Effector CD4-positive, alpha-beta T cell (primary cell): ENCODE data around the gene ANK3.
"Not testable (repeated sequence)": the region's sequence is repeated elsewhere in the genome, so short reads cannot be mapped to it uniquely, and the experiment has no call there.

ENCODE experiments used
- DNase-seq: peaks from one replicate; pipeline ENCODE4 v3.0.0-alpha.2; 2020

ANK3 gene

DNA sequence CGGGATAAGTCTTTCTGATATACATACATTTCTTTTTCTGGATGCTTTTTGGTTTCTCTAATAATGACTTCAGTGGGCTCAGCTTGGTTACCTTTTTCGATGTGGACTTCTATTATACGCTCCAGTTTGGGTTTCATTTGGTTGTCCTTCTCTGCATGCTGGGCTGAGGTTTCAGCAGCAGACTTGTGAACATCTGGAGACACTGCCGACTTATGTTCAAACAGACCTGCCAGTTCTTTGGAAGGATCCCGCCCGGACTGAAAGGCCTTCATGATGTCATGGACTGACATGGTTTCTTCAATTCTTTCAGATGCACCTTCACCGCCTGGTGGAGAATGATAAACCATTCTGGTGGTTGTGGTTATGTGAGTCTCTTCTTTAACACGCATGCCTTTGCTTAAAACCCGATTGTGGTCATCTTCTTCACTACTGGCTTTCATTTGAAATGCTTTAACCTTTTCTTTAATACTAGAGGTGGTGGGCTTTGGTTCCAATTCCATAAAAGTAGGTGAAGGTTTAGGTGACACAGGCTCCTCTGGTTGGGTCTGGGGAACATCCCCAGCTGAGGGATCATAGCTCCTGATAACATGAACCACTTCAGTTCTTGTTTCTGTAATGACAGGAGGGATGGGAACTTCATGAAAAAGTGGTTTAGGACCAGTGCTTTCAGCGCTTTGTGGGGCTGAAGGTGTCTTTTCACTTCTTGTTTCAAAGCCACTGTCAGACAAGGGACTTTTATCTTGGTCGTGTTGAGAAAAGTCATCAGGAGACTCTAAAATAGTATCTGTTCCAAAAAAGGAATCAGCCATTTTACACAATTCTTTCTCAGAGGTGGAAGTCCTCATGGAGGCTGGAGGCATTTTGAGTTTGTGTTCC, 315.7 kb downstream of the ANK3 start:
- DNase-seq: no peak

DNA sequence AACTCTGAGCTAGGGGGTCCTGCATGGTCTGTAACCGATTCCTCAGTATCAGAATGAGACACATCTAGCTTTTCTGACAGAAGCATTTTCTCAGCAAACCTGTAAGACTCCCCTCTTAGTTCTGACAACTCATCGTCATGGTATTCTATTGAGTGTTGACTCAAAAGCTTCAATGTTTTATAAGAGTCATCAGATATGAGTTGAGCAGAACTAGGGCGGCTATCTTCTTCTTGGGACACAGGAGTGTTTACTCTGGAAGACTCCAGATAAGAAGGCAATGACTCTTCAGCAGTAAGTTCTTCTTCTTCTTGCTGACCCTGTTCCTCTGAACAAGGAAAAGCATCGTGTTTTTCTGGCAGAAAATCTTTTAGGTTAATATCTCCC, 316.3 kb downstream of the ANK3 start:
- DNase-seq: no peak

DNA sequence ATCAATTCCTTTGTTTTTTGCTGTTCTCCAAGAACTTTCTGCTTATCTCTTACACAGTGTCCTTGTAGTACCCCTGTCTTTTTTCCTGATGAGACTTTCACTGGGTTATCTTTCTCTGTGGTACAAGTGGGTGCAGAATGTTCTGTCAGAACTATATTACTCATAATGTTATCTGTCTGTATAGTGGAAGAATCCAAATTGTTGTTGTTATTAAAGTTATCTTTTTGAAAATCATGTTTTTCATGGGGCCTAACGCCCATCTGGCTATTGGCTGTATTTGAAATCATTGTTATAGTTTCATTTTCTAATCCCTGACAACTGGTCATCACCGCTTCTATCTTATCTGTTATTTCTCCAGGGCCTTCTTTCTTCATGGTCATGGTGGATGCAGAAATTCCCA, 320.4 kb downstream of the ANK3 start:
- DNase-seq: no peak

DNA sequence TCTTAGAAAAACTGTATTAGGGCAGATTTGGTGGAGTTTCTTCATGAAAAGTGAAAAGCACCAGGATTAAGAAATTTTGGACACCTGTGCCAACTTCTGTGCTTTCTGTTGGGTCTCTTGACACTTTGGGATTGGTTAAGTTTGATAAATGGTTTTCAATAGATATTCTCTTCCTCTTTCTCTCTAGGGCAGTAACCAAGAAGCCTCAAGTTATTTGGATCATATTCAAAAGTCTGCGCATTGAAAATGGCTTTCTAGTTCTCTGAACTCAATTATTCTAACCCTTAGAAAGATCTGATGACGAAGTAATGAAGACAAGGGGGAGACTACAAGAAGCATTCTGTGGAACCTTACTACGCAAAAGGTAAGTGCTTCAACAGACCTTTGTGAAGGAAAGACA, 339.3 kb downstream of the ANK3 start:
- DNase-seq: no peak

DNA sequence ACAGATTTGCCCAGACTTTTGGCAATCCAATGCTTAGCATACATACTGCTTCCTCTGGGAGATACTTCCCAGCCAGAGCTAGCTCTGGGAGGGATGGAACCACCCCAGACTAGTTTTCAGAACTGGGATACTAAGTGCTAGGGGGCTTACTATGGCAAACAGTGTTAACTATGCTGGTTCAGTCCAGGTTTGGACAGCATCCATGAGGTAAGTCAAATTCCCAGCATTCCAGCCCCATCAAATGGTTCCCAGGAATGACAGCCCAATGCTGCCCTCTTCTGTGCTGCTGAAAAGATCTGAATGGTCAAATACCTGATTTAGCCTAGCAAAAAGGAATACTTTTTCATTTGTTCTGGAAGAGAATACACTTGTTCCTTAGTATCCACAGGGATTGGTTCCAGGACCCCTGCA, 341.6 kb downstream of the ANK3 start:
- DNase-seq: no peak

DNA sequence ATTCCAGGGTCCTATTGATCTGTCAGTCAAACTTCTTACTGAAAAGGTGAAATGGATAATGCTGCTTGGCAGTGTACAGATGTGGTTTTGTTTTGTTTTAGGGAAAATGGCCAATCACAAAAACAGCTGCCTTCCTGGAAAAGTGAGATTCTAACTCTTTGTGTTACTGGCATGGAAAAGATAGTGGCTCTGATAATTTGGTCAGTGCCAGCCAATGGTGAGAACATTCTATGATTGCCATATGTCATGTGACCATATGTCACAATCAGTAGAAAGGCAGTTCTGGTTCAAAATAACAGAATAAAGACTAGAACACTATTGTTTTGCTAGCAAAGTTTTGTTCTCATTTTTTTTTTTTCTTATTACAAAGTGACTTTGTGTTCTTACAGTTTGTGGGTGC, 344.1 kb downstream of the ANK3 start:
- DNase-seq: no peak

DNA sequence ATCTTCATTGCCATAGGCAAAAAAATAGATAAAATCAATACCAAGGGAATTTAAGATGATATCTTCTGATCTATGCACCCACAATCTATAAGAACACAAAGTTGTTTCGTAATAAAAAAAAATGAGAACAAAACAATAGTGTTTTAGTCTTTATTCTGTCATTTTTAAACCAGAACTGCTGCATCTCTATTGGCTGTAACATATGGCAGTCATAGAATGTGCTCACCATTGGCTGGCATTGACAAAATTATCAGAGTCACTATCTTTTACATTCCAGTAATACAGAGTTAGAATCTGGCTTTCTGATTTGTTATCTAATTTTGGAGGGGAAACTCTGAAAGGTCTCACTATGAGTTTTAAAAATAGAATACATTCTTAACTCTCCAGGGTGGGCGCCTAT, 344.7 kb downstream of the ANK3 start:
- no peak for DNase-seq

DNA sequence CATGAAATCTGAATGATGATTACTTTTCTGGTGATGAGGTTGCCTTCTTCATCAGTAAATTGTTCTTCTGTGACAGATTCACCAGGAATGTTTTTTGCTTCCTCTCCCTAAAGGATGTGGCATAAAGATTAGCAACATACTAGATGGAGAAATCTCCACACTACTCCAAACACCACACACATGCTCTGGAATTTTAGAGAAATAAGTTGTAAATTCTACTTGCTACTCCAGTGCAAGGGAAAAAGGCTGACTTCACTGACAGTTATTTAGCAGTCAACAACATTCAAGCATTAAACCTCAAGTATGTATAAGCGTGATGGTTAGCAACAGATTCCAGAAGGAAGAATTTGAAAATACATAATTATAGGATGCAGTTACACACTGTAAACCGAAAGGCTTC, 345.4 kb downstream of the ANK3 start:
- no peak for DNase-seq

DNA sequence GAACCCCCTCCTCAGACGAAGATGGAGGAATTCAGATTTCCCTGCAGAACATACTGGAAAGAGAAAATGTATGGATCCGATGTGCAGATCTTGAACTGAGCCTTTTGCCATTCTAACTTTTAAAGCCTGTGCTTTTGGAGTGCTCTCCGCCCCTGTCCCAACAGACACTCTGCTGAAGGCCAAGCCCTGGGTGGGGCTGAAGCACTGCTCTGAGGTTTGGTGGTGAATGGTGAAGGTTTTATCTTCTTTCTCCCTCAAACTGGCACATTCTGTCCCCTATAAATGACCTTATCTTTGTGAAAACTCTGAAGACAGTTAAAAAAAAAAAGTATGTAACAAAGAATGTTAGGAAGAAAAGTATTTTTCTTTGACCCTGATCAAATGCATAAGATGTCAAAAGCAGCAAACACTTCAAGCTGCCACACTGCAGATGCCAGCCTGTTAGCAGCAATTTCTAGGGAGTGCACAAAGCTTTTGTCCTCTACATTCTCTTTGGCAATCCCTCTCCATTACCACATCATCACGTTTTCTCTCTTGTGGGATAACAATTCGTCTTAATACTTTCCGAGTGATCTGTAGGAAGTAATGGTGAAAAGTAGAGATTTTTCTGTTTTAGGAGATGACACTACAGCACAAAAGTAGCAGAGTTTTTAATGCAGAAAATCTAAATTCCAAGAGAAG, 346.0 kb downstream of the ANK3 start:
- DNase-seq: no peak

DNA sequence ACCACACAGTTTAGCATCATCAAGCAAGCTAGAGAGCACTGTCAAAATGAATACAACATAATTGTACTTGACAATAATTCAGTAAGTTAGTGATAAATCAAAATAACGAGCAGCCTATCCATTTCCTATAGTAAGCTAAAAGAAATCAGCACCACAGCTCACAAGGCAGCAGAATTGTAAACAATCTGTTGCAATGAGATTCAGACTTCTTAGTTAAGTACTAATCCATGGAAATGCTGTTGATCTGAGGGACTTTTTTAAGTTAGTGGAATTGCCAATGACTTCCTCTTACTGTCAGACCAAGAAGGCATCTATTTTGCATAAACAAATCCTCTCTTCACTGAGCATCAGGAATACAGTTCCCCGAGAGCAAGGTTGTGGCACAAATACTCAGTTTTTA, 346.8 kb downstream of the ANK3 start:
- DNase-seq: no peak

DNA sequence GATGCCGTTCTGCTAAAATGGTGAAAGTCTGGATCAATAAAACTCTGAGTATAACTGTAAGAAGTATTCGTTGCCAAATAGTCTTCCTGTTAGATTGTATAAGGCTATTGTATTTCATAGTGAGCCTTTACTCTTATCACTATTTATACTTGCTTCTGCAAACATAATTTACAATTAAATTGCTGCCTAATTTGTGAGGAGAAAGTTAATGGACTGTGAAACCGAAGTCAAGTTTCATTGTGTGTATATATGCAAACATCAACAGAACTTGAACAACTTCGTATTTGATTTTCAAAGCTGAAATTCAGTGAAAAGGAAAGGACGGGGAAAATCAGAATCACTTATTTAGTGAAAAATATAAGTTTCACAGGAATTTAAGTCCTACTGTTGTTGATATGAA, 347.4 kb downstream of the ANK3 start:
- DNase-seq: no peak

DNA sequence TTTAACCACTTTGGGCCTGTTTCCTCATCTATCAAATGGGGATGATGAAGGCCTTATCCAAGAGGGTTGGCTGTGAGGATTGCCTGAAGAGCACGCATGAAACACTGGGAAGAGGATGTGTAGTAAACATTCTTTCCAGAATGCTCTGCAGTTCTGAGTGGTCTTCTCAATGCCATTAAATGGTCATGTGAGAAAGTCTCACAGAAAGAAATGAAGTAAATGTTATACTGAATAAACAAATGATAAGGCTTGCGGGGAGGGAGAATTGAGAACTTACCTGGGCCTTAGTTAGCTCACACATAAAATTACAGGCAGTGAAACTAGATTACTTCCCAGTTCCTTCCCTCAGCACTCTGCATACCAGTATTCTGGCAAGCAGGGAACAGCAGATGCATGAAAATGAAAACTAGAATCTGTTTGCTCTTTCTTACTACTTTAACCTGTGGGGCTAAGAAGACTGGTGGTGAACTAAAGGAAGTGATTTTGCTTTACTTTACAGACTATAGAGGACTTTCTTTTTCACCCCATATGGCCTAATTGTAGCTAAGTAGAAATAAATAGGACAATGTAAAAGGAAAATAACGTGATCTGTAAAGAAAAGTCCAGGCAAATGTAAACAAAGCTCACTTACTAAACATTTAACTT, 348.1 kb downstream of the ANK3 start:
- no peak for DNase-seq

DNA sequence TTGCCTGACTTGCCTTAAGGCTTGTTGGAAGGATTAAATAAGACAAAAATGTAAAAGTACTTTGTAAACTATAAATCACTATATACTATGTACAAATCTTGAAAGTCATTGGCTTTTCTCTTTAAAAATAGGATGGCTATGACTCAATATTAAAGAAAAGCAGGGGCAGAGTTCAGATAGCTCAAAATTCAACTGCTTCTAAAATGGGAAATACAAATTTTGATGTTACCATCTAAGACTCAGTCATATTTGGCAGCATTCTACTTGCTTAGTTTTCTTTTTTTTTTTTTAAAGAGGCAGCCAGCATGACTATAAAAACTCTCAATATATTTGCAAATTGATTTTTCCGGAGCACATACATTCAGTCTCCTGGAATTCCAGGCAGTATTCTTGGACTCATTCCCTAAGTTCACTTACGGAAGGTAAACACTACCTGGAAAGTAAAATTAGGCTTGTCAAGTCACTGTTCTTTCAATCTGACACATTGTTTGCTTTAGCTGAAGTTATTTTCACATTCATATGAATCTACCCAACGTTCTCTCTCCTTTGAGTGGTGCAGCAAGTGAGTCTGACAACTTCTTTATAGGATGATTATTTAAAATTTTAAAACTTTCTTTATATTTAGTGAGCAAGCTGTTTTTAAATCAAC, 349.5 kb downstream of the ANK3 start:
- no peak for DNase-seq

DNA sequence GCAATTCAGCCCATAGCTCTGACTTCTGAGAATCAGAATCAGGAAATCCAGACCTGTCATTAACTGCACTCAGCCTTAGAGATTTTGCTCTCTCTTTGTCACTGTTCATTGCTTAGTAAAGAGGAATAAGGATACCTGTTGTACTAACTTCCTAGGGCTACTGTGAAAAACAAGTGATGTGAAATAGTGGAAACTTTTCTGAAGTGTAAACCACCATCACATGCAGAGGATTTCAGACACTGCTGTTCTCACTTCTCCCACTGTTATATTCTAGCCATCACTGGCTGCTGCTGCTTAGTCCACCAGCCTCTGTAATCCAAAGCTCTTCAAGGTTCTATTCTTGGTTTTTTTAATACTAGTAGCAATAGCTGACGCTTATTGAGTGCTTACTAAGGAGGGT, 353.7 kb downstream of the ANK3 start:
- no peak for DNase-seq

DNA sequence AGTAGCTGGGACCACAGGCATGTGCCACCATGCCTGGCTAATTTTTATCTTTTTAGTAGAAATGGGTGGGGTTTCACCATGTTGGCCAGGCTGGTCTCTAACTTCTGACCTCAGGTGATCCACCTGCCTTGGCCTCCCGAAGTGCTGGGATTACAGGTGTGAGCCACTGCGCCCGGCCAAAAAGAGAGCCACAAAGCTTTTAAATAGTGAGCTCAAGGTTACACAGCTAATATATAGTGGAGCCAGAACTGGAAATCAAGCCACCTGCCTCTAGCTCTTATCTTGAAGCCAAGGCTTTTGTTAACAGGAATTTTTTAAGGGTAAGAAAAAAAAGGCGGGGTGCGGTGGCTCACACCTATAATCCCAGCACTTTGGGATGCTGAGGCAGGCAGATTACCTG, 354.3 kb downstream of the ANK3 start:
- DNase-seq: not testable (repeated sequence)

DNA sequence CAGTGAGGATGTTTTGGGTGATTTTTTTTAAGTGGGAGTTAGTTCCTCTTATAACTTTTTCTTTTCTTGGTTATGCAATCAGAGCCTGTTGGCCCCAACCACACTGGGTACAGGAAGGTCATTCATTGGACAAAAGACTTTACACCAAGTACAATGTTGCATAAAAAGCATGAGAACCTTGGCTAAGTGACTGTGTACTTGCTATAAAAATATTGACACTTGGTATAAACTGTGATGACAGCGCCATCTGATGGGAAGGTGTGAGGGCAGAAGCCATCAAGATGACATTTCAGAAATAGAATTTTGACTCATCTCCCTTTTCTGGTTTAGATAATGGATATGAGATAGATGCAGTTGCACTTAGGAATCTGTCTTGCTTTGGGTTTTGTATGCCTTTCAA, 357.0 kb downstream of the ANK3 start:
- DNase-seq: peak; percentile 3

DNA sequence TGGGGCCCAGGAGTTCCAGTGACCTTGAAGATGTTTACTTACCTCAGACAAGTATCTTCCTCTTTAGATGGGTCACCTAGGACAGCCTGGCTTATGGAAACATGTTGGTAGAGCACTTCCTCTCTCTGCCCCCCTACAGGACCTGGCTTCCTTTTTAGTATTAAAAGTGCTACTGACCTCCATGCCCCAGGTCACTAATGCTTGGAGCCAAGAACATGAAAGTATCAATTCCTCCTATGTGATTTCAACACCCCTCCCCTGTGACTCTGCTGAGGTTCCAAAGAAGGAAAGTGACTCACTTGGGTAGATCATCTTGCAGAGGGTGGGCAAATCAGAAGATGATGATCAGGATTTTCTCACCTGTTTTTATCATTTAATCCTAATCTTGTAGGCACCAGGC, 358.0 kb downstream of the ANK3 start:
- no peak for DNase-seq

DNA sequence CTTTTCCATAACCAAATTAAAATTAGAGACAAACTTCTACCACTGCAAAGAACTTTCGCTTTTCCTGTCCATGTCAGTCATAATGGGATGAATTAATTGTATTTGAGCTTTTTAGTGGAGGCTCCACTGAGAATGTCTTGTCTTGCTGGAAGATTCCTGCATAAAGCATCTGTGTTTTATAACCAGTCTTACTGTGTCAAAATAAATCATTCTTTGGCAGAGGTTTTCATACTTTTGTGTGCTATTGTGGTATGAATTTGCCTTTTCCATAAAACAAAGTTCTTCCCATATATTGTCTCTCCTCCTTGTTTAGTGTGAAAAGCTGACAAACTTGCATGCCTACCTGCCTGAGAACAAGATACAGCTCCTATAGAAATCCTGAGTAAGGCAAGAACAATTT, 358.5 kb downstream of the ANK3 start:
- no peak for DNase-seq

DNA sequence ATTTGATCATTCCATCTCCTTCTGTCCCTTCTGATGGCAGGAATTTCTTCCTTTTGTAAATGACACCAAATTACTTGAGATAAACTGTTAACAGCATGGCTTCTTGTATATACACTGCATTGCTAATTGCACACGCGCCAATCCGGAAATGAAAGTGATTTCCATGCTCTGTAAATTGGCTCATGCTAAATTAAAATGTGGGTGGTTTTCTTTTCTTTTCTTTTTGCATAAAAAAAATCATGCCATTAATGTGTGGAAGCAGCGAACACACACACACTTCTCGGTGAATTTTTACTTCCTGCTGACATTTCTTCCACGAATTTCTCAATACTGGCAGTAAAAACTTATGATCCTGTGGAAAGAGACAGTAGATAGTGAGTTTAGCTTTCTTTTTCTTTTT, 360.2 kb downstream of the ANK3 start:
- DNase-seq: no peak

DNA sequence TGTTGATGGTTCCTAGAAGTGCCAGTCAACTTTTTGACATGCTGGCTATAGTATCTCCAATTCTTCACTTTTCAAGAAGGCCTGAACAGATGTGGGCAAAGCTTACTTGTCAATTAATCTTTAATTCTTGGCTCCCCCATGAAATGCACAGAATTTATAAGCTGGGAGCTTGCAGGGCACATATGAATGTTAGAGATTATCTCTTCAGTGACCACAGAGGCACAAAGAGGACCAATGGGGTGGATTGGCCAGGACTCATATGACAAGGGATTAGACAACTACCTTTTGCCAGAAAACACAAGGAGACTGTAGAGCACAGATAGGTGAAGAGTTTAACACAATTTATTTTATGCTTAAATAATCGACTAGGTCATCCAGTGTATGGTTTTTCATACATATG, 361.6 kb downstream of the ANK3 start:
- DNase-seq: no peak

DNA sequence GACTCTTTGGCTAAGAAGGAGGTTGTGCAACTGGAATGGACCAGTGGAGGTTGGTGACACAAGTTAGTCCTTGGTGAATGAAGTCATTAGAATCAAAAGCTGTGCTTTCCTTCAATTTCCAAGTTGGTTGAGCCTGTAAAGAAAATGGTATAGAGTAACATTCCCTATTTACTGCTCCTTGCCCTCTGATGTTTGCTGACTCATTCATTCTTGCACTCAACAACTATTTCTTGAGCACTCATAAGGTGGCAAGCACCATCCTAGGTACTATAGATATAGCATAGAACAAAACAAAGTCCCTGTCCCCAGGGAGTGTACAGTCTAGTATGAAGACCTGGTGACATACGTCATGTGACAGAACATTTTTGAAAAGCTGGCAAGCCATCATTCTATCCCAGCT, 364.4 kb downstream of the ANK3 start:
- DNase-seq: no peak

DNA sequence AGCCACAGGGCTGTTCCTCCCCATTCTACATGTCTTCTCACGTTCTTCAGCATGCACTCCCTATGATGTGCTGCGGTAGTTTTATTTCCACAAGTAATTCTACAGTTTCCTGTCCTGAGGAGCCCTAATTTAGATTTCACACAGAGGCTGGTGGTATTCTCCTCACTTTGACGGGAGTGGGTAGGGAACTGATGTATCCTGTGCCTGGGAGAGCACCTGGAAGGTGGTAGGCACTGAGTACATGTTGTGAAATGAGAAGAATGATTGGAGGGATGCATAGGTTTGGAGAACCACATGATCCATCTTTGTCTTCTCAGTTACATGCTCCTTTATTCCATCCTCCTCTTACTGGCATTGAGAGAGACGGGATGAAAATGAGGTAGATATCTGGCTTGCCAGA, 365.2 kb downstream of the ANK3 start:
- no peak for DNase-seq

DNA sequence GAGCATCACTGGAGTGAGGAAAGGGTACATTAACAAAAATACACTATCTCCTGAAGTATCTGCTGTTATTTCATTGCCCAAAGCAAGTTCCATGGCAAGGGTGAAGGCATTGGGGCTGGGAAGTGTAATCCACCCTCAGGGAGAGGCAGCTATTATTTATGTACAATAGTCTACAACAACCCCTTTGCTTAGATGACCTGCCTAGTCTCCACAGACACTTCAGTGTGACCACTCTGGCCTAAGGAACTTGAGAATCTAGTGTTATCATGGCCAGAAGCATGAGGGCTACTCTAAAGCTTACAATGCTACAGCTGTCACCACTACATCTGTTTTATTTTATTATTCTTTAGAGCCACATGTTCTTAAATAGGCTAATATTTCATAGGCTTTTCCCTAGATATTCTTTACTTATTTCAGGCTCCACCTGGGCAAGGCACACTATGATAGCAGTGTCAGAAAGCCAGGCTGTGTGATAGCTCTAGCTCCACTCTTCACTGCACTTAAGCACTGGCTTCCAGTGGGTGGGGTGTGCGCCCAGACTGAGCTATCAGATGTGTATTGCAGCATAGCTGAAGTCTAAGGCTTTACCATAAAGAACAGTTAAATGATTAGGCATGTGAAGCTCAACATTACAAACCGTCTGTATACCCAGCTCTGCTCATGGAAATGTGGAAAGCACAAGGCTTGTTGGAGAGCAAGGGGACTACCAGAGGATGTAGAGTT, 366.4 kb downstream of the ANK3 start:
- DNase-seq: no peak
